GM19025 (cell line): ENCODE results near the gene GAGE10.
A peak's percentile ranks its signal among the peaks of the same experiment; 100 is the strongest.

Experiments used
- ATAC-seq: cut with Tn5 transposase; IDR thresholded peaks from one replicate; pipeline ENCODE4 v1.9.1; 2021; ENCODE audit warnings: mild to moderate bottlenecking, low read depth, moderate library complexity; ENCODE audit not compliant: unreplicated experiment

GAGE10 gene

GRCh38 chrX:49303346-49303745 is at the start of gene GAGE10:
Gene GAGE10, plus strand, starts transcription at chrX:49303646. Its CDS starts 1,214 bp downstream, at chrX:49304860.
- no peak for ATAC-seq

GRCh38 chrX:49254639-49255038 is 48.8 kb upstream of the GAGE10 start:
- no peak for ATAC-seq

GRCh38 chrX:49256268-49256995 is 47.0 kb upstream of the GAGE10 start:
- ATAC-seq: no peak

- no peak for ATAC-seq
These were observed 46.2 kb upstream of the GAGE10 start for GRCh38 chrX:49257074-49257790.

GRCh38 chrX:49257846-49258748 is 45.3 kb upstream of the GAGE10 start:
- no peak for ATAC-seq

GRCh38 chrX:49258749-49259124 is 44.7 kb upstream of the GAGE10 start:
- ATAC-seq: no peak

- ATAC-seq: no peak
These were observed 43.0 kb upstream of the GAGE10 start for GRCh38 chrX:49260221-49260985.

- no peak for ATAC-seq
These were observed 40.8 kb upstream of the GAGE10 start for GRCh38 chrX:49262603-49263002.

- no peak for ATAC-seq
These were observed 39.8 kb upstream of the GAGE10 start for GRCh38 chrX:49263631-49264030.

GRCh38 chrX:49264460-49264859 is 39.0 kb upstream of the GAGE10 start, which contains the start of gene FOXP3:
Gene FOXP3, minus strand, starts transcription at chrX:49264710. Its CDS starts 6,205 bp downstream, at chrX:49258505.
- ATAC-seq: no peak

GRCh38 chrX:49266523-49267445 is 36.7 kb upstream of the GAGE10 start:
- ATAC-seq: no peak

GRCh38 chrX:49268702-49269009 is 34.8 kb upstream of the GAGE10 start:
- ATAC-seq: no peak

GRCh38 chrX:49269010-49269766 is 34.3 kb upstream of the GAGE10 start:
- ATAC-seq: peak; percentile 81

GRCh38 chrX:49269767-49270248 is 33.6 kb upstream of the GAGE10 start, which contains the start of gene PPP1R3F:
Gene PPP1R3F, plus strand, starts transcription at chrX:49269793. Its CDS starts 77 bp downstream, at chrX:49269870.
- ATAC-seq: peak; percentile 26

GRCh38 chrX:49270249-49270921 is 33.1 kb upstream of the GAGE10 start:
- ATAC-seq: no peak

GRCh38 chrX:49271341-49271740 is 32.1 kb upstream of the GAGE10 start:
- no peak for ATAC-seq

- ATAC-seq: no peak
These were observed 31.0 kb upstream of the GAGE10 start for GRCh38 chrX:49272421-49272820.
